ENCODE data around the gene C17orf100.
"Not testable (repeated sequence)": the region's sequence is repeated elsewhere in the genome, so short reads cannot be mapped to it uniquely, and the experiment has no call there.

C17orf100 gene

DNA sequence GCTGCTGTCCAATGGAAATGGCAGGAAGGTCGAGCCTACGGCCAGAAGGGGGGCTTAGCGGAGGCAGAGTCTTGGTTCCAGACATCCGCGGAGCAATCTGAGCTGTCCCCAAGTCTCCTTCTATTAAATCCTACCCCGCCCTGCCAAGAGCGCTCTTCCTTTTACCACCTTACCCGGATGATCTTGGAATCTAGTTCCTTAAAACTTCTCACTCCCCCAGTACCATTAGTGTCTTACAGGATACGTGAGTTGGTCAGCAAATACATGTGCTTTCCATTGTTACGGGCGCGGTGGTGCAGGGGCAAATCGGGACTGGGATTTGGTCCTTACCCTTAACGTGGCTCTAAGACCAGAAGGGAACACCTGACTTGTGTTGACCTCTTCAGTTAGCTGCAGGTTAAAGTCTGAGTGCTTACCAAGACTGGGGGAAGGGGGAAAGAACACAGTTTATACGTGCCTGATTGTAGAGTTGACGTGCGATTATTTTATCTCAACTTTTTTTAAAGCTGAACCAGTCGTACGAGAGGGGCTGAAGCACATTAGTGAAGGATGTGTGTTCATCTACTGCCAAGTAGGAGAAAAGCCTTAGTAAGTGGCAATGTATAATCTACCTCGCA lies 10.2 kb upstream of the C17orf100 start:
- H3K4me3 ChIP-seq (ENCODE audit: low read depth, low read length): peak overlapping the region; percentile 80
- H3K9me3 ChIP-seq (ENCODE audit: control insufficient read depth, insufficient read depth, low read length): no peaks in the 10 kb centered on the region
- H3K9ac ChIP-seq (ENCODE audit: low read depth, low read length): peak overlapping the region; percentile 88
- no peaks in the 10 kb centered on the region for H3K27me3 ChIP-seq (ENCODE audit: control insufficient read depth, insufficient read depth, low read length)
- H3K27ac ChIP-seq (ENCODE audit: low read depth, low read length): peak overlapping the region; percentile 96
- 0 out of 2 replicates have a peak, but pooled peaks cover 6% of the 10 kb centered on the region for H3K4me1 ChIP-seq (ENCODE audit: control insufficient read depth, insufficient read depth, low read length)
- H3K36me3 ChIP-seq (ENCODE audit: control insufficient read depth, insufficient read depth, low read length): peaks cover 42% of the 10 kb centered on the region

- Histone ChIP-seq H3K36me3 (ENCODE audit: control insufficient read depth, insufficient read depth, low read length) (peaks cover 47% of the 10 kb centered on the region), H3K9me3 (ENCODE audit: control insufficient read depth, insufficient read depth, low read length) (no peaks in the 10 kb centered on the region), H3K9ac (ENCODE audit: low read depth, low read length) (no peak overlapping the region), H3K4me3 (ENCODE audit: low read depth, low read length) (no peak overlapping the region), H3K27ac (ENCODE audit: low read depth, low read length) (no peak overlapping the region), H3K27me3 (ENCODE audit: control insufficient read depth, insufficient read depth, low read length) (no peaks in the 10 kb centered on the region), H3K4me1 (ENCODE audit: control insufficient read depth, insufficient read depth, low read length) (0 out of 2 replicates have a peak, but pooled peaks cover 6% of the 10 kb centered on the region)
These were observed 9.0 kb upstream of the C17orf100 start for GRCh38 chr17:6642592-6642991.

- Histone ChIP-seq H3K4me3 (ENCODE audit: low read depth, low read length) (no peak overlapping the region), H3K9me3 (ENCODE audit: control insufficient read depth, insufficient read depth, low read length) (no peaks in the 10 kb centered on the region), H3K4me1 (ENCODE audit: control insufficient read depth, insufficient read depth, low read length) (0 out of 2 replicates have a peak, but pooled peaks cover 6% of the 10 kb centered on the region), H3K9ac (ENCODE audit: low read depth, low read length) (no peak overlapping the region), H3K36me3 (ENCODE audit: control insufficient read depth, insufficient read depth, low read length) (peaks cover 56% of the 10 kb centered on the region), H3K27me3 (ENCODE audit: control insufficient read depth, insufficient read depth, low read length) (no peaks in the 10 kb centered on the region), H3K27ac (ENCODE audit: low read depth, low read length) (no peak overlapping the region)
These were observed 8.0 kb upstream of the C17orf100 start for GRCh38 chr17:6643451-6644125.

GRCh38 chr17:6648181-6648580 lies 3.4 kb upstream of the C17orf100 start:
- Histone ChIP-seq H3K27me3 (ENCODE audit: control insufficient read depth, insufficient read depth, low read length) (peaks cover 9% of the 10 kb centered on the region), H3K9me3 (ENCODE audit: control insufficient read depth, insufficient read depth, low read length) (no peaks in the 10 kb centered on the region), H3K9ac (ENCODE audit: low read depth, low read length) (no peak overlapping the region), H3K4me1 (ENCODE audit: control insufficient read depth, insufficient read depth, low read length) (no peaks in the 10 kb centered on the region), H3K27ac (ENCODE audit: low read depth, low read length) (no peak overlapping the region), H3K4me3 (ENCODE audit: low read depth, low read length) (no peak overlapping the region), H3K36me3 (ENCODE audit: control insufficient read depth, insufficient read depth, low read length) (peaks cover 54% of the 10 kb centered on the region)

- Histone ChIP-seq H3K4me3 (ENCODE audit: low read depth, low read length) (peak overlapping the region; percentile 89), H3K9ac (ENCODE audit: low read depth, low read length) (no peak overlapping the region), H3K27ac (ENCODE audit: low read depth, low read length) (no peak overlapping the region), H3K36me3 (ENCODE audit: control insufficient read depth, insufficient read depth, low read length) (peaks cover 23% of the 10 kb centered on the region), H3K4me1 (ENCODE audit: control insufficient read depth, insufficient read depth, low read length) (peaks cover 19% of the 10 kb centered on the region), H3K9me3 (ENCODE audit: control insufficient read depth, insufficient read depth, low read length) (no peaks in the 10 kb centered on the region), H3K27me3 (ENCODE audit: control insufficient read depth, insufficient read depth, low read length) (peaks cover 38% of the 10 kb centered on the region)
These were observed 424 bp downstream of the C17orf100 start for GRCh38 chr17:6651919-6652452.

DNA sequence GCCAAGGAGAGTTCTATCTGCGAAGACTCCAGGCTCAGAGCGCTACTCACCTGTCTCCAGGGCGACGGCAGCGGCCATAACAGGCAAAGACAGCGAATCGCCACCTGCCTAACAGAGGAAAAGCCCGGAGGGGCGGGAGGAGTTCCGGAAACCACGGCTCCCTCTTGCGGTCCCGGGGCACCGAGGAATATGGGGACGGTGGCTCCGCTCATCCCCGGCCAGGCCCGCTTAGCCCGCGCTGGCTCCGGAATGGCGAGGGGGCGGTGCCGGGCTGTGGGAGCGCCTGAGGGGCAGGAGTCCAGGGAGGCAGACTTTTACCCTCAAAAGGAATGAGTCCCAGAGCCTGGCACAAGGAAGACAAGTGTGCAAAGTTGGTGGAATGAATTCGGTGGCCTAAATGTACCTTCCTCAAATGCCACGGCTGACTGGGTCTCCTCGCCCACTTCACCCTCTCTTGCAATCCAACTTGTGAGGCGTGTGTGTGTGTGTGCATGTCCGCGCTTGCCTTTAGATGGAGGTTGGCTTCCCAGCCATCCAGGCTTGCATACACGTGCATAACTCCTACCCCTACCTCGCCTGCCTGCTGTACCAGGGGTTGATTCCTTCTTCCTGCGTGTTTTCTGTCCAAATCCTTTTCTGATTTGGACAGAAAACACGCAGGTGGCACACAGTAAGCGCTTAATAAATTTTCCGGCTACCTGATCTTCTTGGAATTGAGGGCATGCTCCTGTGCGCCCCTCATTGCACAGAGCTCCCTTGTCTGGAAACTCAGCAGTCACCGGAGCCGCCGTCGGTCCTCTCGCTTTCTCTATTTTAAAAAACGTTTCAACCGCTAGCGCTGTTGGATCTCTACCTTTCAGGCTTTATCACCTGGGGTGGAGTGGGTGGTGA lies 3.5 kb downstream of the C17orf100 start:
- H3K4me3 ChIP-seq (ENCODE audit: low read depth, low read length): peak overlapping the region; percentile 59
- peaks cover 46% of the 10 kb centered on the region for H3K27me3 ChIP-seq (ENCODE audit: control insufficient read depth, insufficient read depth, low read length)
- H3K4me1 ChIP-seq (ENCODE audit: control insufficient read depth, insufficient read depth, low read length): peaks cover 19% of the 10 kb centered on the region
- no peaks in the 10 kb centered on the region for H3K9me3 ChIP-seq (ENCODE audit: control insufficient read depth, insufficient read depth, low read length)
- no peak overlapping the region for H3K27ac ChIP-seq (ENCODE audit: low read depth, low read length)
- H3K9ac ChIP-seq (ENCODE audit: low read depth, low read length): no peak overlapping the region
- H3K36me3 ChIP-seq (ENCODE audit: control insufficient read depth, insufficient read depth, low read length): no peaks in the 10 kb centered on the region

DNA sequence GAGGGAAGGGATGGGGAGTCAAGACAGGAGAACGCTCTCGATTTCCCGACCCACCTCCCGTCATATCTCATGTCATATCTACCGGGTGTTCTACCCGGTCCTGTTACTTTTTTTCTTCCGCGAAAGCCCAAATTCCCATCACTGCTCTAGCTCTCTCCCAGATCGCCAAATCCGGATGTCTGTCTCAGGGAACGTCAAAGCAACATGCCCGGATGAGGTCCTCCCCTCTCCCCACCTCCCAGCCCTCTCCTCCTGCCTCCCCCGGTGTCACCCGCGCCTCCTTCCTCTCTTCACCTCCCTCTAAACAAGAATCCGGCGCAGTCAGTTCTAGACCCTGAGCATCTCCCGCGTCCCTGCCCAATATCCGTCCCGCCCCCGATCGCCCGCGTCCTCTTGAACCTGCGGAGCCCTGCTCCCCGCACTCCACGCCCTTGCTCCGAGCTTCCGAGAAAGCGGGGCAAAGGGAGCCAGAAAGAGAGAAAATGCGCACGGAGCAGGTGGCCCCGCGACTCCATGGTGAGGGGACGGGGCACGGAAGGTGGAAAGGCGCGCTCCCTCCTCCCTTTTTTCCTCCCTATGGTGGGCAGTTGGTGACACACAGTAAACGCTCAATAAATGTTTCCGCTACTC lies 4.3 kb downstream of the C17orf100 start:
- not testable (repeated sequence) for H3K27ac ChIP-seq (ENCODE audit: low read depth, low read length); H3K9ac ChIP-seq (ENCODE audit: low read depth, low read length); H3K36me3 ChIP-seq (ENCODE audit: control insufficient read depth, insufficient read depth, low read length); H3K9me3 ChIP-seq (ENCODE audit: control insufficient read depth, insufficient read depth, low read length)
- Histone ChIP-seq H3K27me3 (ENCODE audit: control insufficient read depth, insufficient read depth, low read length) (peaks cover 46% of the 10 kb centered on the region), H3K4me3 (ENCODE audit: low read depth, low read length) (peak overlapping the region; percentile 59), H3K4me1 (ENCODE audit: control insufficient read depth, insufficient read depth, low read length) (peaks cover 19% of the 10 kb centered on the region)

DNA sequence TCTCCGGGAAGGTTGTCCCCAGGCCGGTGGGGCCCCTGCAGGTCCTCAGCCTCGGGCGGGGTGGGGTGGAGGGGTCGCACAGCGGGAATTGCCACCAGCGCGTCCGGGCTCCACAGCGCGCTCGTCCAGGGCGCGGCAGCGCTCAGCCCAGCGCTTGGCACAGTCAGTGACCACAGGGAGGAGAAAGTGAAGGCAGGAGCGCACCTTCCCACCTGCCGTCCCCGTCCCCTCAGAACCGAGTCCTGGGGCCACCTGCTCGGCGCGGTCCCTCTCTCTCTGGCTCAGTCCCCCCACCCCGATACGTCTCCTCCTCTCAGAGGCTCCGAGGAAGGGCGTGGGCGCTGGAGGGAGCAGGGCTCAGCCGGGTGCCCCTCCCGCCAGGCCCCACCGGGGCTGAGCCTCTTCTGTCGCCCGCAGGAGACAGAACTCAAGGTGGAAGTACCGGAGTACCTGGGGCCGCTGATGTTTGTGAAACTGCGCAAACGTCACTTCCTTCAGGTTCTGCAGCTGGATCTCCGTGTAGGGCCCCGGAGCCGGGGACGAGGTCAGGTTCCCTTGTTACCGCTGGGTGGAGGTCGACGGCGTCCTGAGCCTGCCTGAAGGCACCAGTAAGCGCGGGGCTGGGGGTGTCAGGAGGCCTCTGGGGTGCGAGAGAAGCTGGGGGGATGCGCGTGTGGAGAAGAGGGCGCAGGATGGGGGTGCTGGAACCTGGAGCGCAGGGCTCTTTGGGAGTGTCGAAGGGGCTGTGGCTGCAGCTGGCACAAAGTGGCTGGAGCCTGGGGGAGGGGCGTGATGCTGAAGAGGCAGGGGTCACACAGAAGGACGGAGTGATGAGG lies 5.5 kb downstream of the C17orf100 start:
- not testable (repeated sequence) for H3K9me3 ChIP-seq (ENCODE audit: control insufficient read depth, insufficient read depth, low read length); H3K36me3 ChIP-seq (ENCODE audit: control insufficient read depth, insufficient read depth, low read length); H3K9ac ChIP-seq (ENCODE audit: low read depth, low read length); H3K27ac ChIP-seq (ENCODE audit: low read depth, low read length)
- H3K4me3 ChIP-seq (ENCODE audit: low read depth, low read length): peak overlapping the region; percentile 59
- peaks cover 19% of the 10 kb centered on the region for H3K4me1 ChIP-seq (ENCODE audit: control insufficient read depth, insufficient read depth, low read length)
- peaks cover 45% of the 10 kb centered on the region for H3K27me3 ChIP-seq (ENCODE audit: control insufficient read depth, insufficient read depth, low read length)

GRCh38 chr17:6657633-6658287 lies 6.2 kb downstream of the C17orf100 start:
- peak overlapping the region; percentile 59 for H3K4me3 ChIP-seq (ENCODE audit: low read depth, low read length)
- no peak overlapping the region for H3K27ac ChIP-seq (ENCODE audit: low read depth, low read length)
- H3K27me3 ChIP-seq (ENCODE audit: control insufficient read depth, insufficient read depth, low read length): peaks cover 41% of the 10 kb centered on the region
- peaks cover 19% of the 10 kb centered on the region for H3K4me1 ChIP-seq (ENCODE audit: control insufficient read depth, insufficient read depth, low read length)
- no peaks in the 10 kb centered on the region for H3K36me3 ChIP-seq (ENCODE audit: control insufficient read depth, insufficient read depth, low read length)
- H3K9ac ChIP-seq (ENCODE audit: low read depth, low read length): no peak overlapping the region
- no peaks in the 10 kb centered on the region for H3K9me3 ChIP-seq (ENCODE audit: control insufficient read depth, insufficient read depth, low read length)

Data from HUES48 (cell line).